Fibroblast of the aortic adventitia (primary cell): ENCODE data around the gene PCIF1. TPM values are rescaled to one million over a fixed set of nuclear protein-coding genes. Genes with fewer than 3 reads are reported as not detected.
"Not testable (repeated sequence)": the region's sequence is repeated elsewhere in the genome, so short reads cannot be mapped to it uniquely, and the experiment has no call there.

Experiments used
- DNase-seq: peaks from one replicate; pipeline ENCODE4 v3.0.0-alpha.2; 2010; ENCODE audit warnings: low read depth
- H3K4me3 ChIP-seq: 2 replicates; pipeline ENCODE4 v1.5.1; 2011; ENCODE audit warnings: low read depth, mild to moderate bottlenecking, control low read depth, low read length, moderate library complexity
- total RNA-seq: library from RNA; depleted of rRNA; stranded (reverse); fragments of >200 nt; gene quantifications from 2 replicates; pipeline ENCODE4 v1.2.3, GENCODE V29; 2012; ENCODE audit warnings: low replicate concordance
- TF ChIP-seq, protein P1 (sequence below): IDR thresholded peaks from 2 replicates; pipeline ENCODE4 v1.5.1; 2011; ENCODE audit warnings: mild to moderate bottlenecking, low read length, control low read depth, inconsistent platforms; ENCODE audit not compliant: insufficient read depth

PCIF1 gene
- total RNA-seq, 1 donor, result 15.9 TPM

GRCh38 chr20:45926731-45927070 lies 7.8 kb upstream of the PCIF1 start:
- TF ChIP-seq, protein P1, sequence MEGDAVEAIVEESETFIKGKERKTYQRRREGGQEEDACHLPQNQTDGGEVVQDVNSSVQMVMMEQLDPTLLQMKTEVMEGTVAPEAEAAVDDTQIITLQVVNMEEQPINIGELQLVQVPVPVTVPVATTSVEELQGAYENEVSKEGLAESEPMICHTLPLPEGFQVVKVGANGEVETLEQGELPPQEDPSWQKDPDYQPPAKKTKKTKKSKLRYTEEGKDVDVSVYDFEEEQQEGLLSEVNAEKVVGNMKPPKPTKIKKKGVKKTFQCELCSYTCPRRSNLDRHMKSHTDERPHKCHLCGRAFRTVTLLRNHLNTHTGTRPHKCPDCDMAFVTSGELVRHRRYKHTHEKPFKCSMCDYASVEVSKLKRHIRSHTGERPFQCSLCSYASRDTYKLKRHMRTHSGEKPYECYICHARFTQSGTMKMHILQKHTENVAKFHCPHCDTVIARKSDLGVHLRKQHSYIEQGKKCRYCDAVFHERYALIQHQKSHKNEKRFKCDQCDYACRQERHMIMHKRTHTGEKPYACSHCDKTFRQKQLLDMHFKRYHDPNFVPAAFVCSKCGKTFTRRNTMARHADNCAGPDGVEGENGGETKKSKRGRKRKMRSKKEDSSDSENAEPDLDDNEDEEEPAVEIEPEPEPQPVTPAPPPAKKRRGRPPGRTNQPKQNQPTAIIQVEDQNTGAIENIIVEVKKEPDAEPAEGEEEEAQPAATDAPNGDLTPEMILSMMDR, result no peak
- no peak for DNase-seq

DNA sequence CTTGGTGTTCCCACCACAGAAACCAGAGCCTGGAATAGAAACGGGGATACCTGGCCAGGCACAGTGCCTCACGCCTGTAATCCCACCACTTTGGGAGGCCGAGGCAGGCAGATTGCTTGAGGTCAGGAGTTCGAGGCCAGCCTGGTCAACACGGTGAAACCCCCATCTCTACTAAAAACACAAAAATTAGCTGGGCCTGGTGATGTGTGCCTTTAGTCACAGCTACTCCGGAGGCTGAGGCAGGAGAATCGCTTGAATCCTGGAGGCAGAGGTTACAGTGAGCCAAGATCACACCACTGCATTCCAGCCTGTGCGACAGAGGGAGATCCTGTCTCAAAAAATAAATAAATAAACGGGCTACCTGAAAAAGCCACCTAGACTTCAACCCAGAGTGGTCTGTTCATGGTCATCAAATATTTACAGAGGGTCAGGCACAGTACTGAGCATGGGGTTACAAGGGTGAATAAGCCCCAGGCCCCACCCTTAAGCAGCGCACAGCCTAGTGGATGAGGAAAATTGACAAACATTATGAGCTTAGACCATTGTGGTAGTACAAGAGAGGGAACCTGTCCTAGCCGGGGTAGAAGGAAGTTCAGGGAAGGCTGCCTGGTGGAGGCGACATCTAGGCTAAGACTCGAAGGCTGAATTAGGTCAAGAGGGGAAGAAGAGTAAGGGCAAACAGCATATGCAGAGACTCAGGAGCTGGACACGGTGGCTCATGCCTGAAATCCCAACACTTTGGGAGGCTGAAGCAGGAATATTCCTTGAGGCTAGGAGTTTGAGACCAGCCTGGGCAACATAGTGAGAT lies 7.2 kb upstream of the PCIF1 start:
- DNase-seq, result no peak
- TF ChIP-seq, protein P1, result no peak
- H3K4me3 ChIP-seq, result no peak overlapping the region

More at GRCh38 chr20:45926731-45927070, 7.8 kb upstream of the PCIF1 start:
- H3K4me3 ChIP-seq, result no peak overlapping the region

- not testable (repeated sequence) for DNase-seq, H3K4me3 ChIP-seq
Measured at GRCh38 chr20:45931680-45932079, 2.8 kb upstream of the PCIF1 start.

- H3K4me3 ChIP-seq, result peak overlapping the region; percentile 95
- TF ChIP-seq, protein P1, result peak; percentile 34
- DNase-seq, result peak; percentile 67
Measured at GRCh38 chr20:45933266-45934045, 1.0 kb upstream of the PCIF1 start.

- DNase-seq, result peak; percentile 48
- TF ChIP-seq, protein P1, result no peak
Measured at GRCh38 chr20:45934046-45934585, 367 bp upstream of the PCIF1 start.

DNA sequence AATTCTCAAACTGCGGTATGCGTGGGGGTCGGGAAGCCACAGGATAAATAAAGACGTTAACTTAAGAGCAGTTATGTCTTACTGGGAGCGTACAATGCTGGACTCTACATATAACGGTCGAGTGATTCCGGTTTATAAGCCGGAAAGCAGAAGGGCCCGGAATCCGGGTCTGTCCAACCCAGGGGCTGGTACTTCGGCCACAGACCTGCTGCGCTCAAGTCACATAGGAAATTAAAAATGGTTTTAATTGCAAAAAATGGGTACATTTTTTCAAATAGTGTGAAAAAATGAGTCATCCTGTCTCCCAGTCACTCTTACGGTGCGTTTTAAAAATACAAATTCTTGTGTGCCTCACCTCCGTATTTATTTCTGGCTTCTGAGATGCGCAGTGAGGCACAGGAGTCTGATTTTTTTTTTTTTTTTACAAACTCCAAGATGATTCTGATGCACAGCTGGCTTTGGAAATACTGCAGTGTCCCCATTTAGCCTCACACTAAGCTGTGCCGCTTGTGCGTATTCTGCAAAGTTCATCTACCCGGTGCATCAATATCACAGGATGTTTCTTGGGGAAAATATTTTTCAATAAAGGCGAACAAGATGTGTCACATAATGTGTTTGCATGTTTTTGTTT lies 1.0 kb downstream of the PCIF1 start:
- H3K4me3 ChIP-seq, result peak overlapping the region; percentile 71
- TF ChIP-seq, protein P1, result no peak
- DNase-seq, result no peak

More at GRCh38 chr20:45934046-45934585, 367 bp upstream of the PCIF1 start:
- H3K4me3 ChIP-seq, result peak overlapping the region; percentile 95
